Gastroesophageal sphincter (tissue), 4 donors: ENCODE data around the gene ATP10A. TPM values are rescaled to one million over a fixed set of nuclear protein-coding genes. Genes with fewer than 3 reads are reported as not detected.
A peak's percentile ranks its signal among the peaks of the same experiment; 100 is the strongest.
"Not testable (repeated sequence)": the region's sequence is repeated elsewhere in the genome, so short reads cannot be mapped to it uniquely, and the experiment has no call there.

Source experiments
- ATAC-seq: fragments of 150-250 bp; one replicate; pipeline ENCODE4 v1.9.1; 2016; ENCODE audit warnings: mild to moderate bottlenecking, moderate library complexity
- H3K27ac ChIP-seq, 4 donors: fragments of 200-600 bp; sonication (generic) in 3 of 4; 1 replicate in 3 of 4; 2 replicates in 1 of 4; pipeline ENCODE4 v1.5.1; 2016 to 2019
- H3K27me3 ChIP-seq: fragments of 200-600 bp; sonication (generic); one replicate; pipeline ENCODE4 v1.5.1; 2019
- H3K36me3 ChIP-seq, 2 donors: fragments of 200-600 bp; sonication (generic); one replicate each; pipeline ENCODE4 v1.5.1; 2019; ENCODE audit warnings: control low read depth in 1 of 2
- H3K4me1 ChIP-seq, 3 donors: fragments of 200-600 bp; sonication (generic); 1 replicate in 2 of 3; 2 replicates in 1 of 3; pipeline ENCODE4 v1.5.1; 2016 to 2019; ENCODE audit warnings: control low read depth in 2 of 3
- H3K4me3 ChIP-seq, 2 donors: fragments of 200-600 bp; sonication (generic); one replicate each; pipeline ENCODE4 v1.5.1; 2019; ENCODE audit warnings: mild to moderate bottlenecking in 1 of 2, moderate library complexity in 1 of 2
- H3K9me3 ChIP-seq, 3 donors: fragments of 200-600 bp; sonication (generic); one replicate each; pipeline ENCODE4 v1.5.1; 2017 to 2019; ENCODE audit warnings: control low read depth in 2 of 3
- CTCF ChIP-seq, 4 experiments: fragments of 200-600 bp in 2 of 4; fragments of 450-650 bp in 2 of 4; sonication (generic) in 1 of 4; IDR thresholded peaks; one replicate each; pipeline ENCODE4 v1.5.1; 2017 to 2019; ENCODE audit warnings: antibody characterized with exemption in 4 of 4, mild to moderate bottlenecking in 2 of 4, moderate library complexity in 2 of 4
- EP300 ChIP-seq: sonication (generic); formaldehyde crosslinking; IDR thresholded peaks from one replicate; pipeline ENCODE4 v1.6.1; 2017; ENCODE audit warnings: antibody characterized with exemption, mild to moderate bottlenecking
- POLR2A ChIP-seq, 2 donors: fragments of 450-650 bp; IDR thresholded peaks; one replicate each; pipeline ENCODE4 v1.6.1; 2017; ENCODE audit warnings: antibody characterized with exemption in 2 of 2, mild to moderate bottlenecking in 2 of 2, moderate library complexity in 1 of 2
- POLR2AphosphoS5 ChIP-seq: sonication (generic); formaldehyde crosslinking; IDR thresholded peaks from one replicate; pipeline ENCODE4 v1.6.1; 2017; ENCODE audit warnings: antibody characterized with exemption
- WGBS, 2 donors: methylation state at CpG; one replicate each; pipeline ENCODE4 v1.1.5; 2018; ENCODE audit warnings: low coverage in 1 of 2; 5-methylcytosine and 5-hydroxymethylcytosine counted together
- total RNA-seq, 4 donors: library from RNA; depleted of rRNA; stranded (reverse); fragments of >200 nt; gene quantifications; one replicate each; pipeline ENCODE4 v1.1.0, GENCODE V29; 2016

ATP10A gene
- total RNA-seq, 4 donors from 2014 or later = 22.9 to 41.8 (median 24.6) TPM

GRCh38 chr15:25860885-25861866 lies 2.0 kb downstream of the ATP10A start:
- peak overlapping the region; percentile 85 to 95 (median 94) for H3K27ac ChIP-seq
- TF ChIP-seq POLR2A (IDR thresholded peaks at IDR 0.05) (no peak), POLR2AphosphoS5 (peak; percentile 5), EP300 (no peak)
- no peak for ATAC-seq
- H3K4me1 ChIP-seq = peaks cover 2 to 67% (median 20%) of the 10 kb centered on the region in 3 donors
- peak overlapping the region; percentile 77 to 87 for H3K4me3 ChIP-seq
- H3K36me3 ChIP-seq = peaks cover 0 to 6% of the 10 kb centered on the region in 2 donors
- 19 to 42% methylated on average over 9 to 12 of the region's 20 CpGs for WGBS, 2 donors
- H3K27me3 ChIP-seq = no peaks in the 10 kb centered on the region
- H3K9me3 ChIP-seq = no peaks in the 10 kb centered on the region

GRCh38 chr15:25859838-25860645 lies 3.1 kb downstream of the ATP10A start:
- peak; percentile 62 for ATAC-seq
- peak overlapping the region; percentile 85 to 95 (median 94) for H3K27ac ChIP-seq
- TF ChIP-seq POLR2A (IDR thresholded peaks at IDR 0.05) (no peak), POLR2AphosphoS5 (peak; percentile 97), EP300 (peak; percentile 59)
- 23 to 41% methylated on average over 6 to 9 of the region's 15 CpGs for WGBS, 2 donors
- H3K4me3 ChIP-seq = peak overlapping the region; percentile 6 to 87
- H3K4me1 ChIP-seq = peaks cover 2 to 67% (median 20%) of the 10 kb centered on the region in 3 donors
- H3K36me3 ChIP-seq = peaks cover 0 to 6% of the 10 kb centered on the region in 2 donors
- H3K9me3 ChIP-seq = no peaks in the 10 kb centered on the region
- no peaks in the 10 kb centered on the region for H3K27me3 ChIP-seq

- Histone ChIP-seq H3K9me3 (no peaks in the 10 kb centered on the region), H3K27ac (peak overlapping the region; percentile 85 to 95 (median 94)), H3K4me3 (peak overlapping the region in 1 of 2 donors; percentile 87), H3K27me3 (no peaks in the 10 kb centered on the region), H3K36me3 (peaks cover 0 to 6% of the 10 kb centered on the region in 2 donors), H3K4me1 (peaks cover 2 to 64% (median 20%) of the 10 kb centered on the region in 3 donors)
- TF ChIP-seq POLR2A (IDR thresholded peaks at IDR 0.05) (no peak), POLR2AphosphoS5 (no peak), EP300 (no peak), CTCF (IDR thresholded peaks at IDR 0.05) (no peak)
- ATAC-seq = no peak
- 73 to 80% methylated on average over 1 to 2 of the region's 13 CpGs for WGBS, 2 donors
These were observed 4.0 kb downstream of the ATP10A start for GRCh38 chr15:25858952-25859760.

DNA sequence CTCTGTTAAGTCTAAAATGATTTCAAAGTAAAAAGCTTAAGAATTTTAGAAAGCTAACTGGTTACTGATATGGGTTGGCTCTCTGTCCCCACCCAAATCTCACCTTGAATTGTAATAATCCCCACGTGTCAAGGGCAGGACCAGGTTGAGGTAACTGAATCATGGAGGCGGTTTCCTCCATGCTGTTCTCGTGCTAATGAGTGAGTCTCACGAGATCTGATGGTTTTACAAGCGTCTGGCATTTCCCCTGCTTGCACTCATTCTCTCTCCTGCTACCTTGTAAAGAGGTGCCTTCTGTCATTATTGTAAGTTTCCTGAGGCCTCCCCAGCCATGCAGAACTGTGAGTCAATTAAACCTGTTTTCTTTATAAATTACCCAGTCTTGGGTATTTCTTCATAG lies 7.1 kb downstream of the ATP10A start:
- H3K36me3 ChIP-seq = not testable (repeated sequence)
- WGBS, 2 donors = 91 to 100% methylated on average over 3 to 5 of the region's 5 CpGs

DNA sequence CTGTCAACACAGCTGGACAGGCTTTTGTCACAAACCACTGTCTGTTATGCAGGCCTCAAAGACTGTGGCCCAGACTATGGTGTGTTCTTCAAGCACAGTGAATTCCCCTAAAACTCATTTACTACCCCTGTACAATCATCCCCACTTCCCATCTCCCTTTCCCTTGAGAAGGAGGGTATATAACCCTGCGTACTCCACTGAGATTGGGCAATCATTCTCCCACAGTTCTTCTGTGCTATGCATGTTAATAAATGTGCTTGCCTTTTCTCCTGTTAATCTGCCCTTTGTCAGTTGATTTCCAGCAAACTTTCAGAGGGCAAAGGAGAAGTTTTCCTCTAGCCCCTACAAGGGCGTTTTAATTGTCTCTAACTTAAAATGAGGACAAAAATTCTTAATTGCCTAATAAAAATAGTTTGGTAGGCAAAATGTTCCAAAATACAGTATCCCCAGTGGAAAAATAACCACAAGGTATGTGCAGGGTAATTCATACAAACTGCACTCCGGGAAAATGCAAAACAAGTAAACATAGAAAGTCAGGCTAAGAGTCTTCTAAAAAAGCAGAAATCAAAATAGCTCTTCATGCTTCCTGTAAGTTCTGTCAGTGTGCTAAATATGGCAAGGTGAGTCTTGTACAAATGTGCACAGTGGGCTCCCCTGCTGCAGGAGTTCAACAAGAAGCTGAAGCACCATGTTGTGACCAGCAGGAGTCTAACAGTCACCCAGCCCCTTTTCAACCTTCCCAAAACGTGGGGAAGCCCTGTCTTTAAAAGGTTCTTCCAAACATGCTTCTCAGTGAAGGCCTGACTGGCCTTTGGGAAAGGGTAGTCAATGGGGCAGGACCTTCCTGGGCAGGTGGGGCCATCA lies 10.2 kb downstream of the ATP10A start:
- TF ChIP-seq CTCF (IDR thresholded peaks at IDR 0.05) = no peak
- TF ChIP-seq POLR2A (IDR thresholded peaks at IDR 0.05) = no peak
- no peak for TF ChIP-seq EP300
- TF ChIP-seq POLR2AphosphoS5 = no peak
- Histone ChIP-seq H3K4me1 (peaks cover 10 to 74% (median 14%) of the 10 kb centered on the region in 3 donors), H3K36me3 (peaks cover 0 to 4% of the 10 kb centered on the region in 2 donors), H3K27me3 (no peaks in the 10 kb centered on the region), H3K27ac (peak overlapping the region; percentile 54 to 89 (median 78)), H3K4me3 (no peak overlapping the region), H3K9me3 (no peaks in the 10 kb centered on the region)
- 21 to 55% methylated on average over 3 of the region's 4 CpGs for WGBS, 2 donors
- ATAC-seq = no peak

More for the DNA sequence above, 7.1 kb downstream of the ATP10A start:
- not testable (repeated sequence) for H3K27ac ChIP-seq, H3K27me3 ChIP-seq, H3K9me3 ChIP-seq, ATAC-seq, H3K4me3 ChIP-seq
- peaks cover 7 to 74% (median 21%) of the 10 kb centered on the region in 3 donors for H3K4me1 ChIP-seq
